Heart right ventricle (tissue), 16 donors: Measurements from ENCODE around the gene PACSIN2. TPM values are rescaled to one million over a fixed set of nuclear protein-coding genes. Genes with fewer than 3 reads are reported as not detected.
A peak's percentile ranks its signal among the peaks of the same experiment; 100 is the strongest.

Experiments used
- ATAC-seq, 8 donors: fragments of 200-7000 bp; cut with Tn5 transposase; one replicate each; pipeline ENCODE4 v1.9.1; 2020; ENCODE audit warnings: mild to moderate bottlenecking in 8 of 8, moderate library complexity in 8 of 8, moderate number of reproducible peaks in 1 of 8
- DNase-seq, 2 donors: peaks; one replicate each; pipeline ENCODE4 v3.0.0-alpha.2; 2020
- H3K27ac ChIP-seq, 10 donors: fragments of 200-600 bp; sonication (generic) in 2 of 10; one replicate each; pipeline versions ENCODE4 v1.5.0 to v1.8.0; 2020 to 2022; ENCODE audit warnings: mild to moderate bottlenecking in 3 of 10
- H3K27me3 ChIP-seq, 7 donors: fragments of 200-600 bp; one replicate each; pipeline ENCODE4 v1.8.0; 2021 to 2022; ENCODE audit warnings: mild to moderate bottlenecking in 2 of 7
- H3K36me3 ChIP-seq, 9 donors: fragments of 200-600 bp; sonication (generic) in 1 of 9; one replicate each; pipeline versions ENCODE4 v1.5.0 to v1.8.0; 2020 to 2022; ENCODE audit warnings: mild to moderate bottlenecking in 2 of 9
- H3K4me1 ChIP-seq, 9 donors: fragments of 200-600 bp; sonication (generic) in 1 of 9; one replicate each; pipeline versions ENCODE4 v1.5.0 to v1.8.0; 2020 to 2022; ENCODE audit warnings: mild to moderate bottlenecking in 4 of 9
- H3K4me3 ChIP-seq, 10 donors: fragments of 200-600 bp; sonication (generic) in 2 of 10; one replicate each; pipeline versions ENCODE4 v1.5.0 to v1.8.0; 2020 to 2022; ENCODE audit warnings: mild to moderate bottlenecking in 7 of 10, moderate library complexity in 2 of 10
- H3K9me3 ChIP-seq, 11 donors: fragments of 200-600 bp in 10 of 11; sonication (generic) in 2 of 11; one replicate each; pipeline versions ENCODE4 v1.5.0 to v1.8.0; 2013 to 2022; ENCODE audit warnings: mild to moderate bottlenecking in 2 of 11, control low read depth in 1 of 11, moderate library complexity in 1 of 11
- CTCF ChIP-seq, 9 donors: fragments of 200-600 bp; sonication (generic) in 2 of 9; IDR thresholded peaks; one replicate each; pipeline versions ENCODE4 v1.5.0 to v1.8.0; 2021 to 2022; ENCODE audit warnings: antibody characterized with exemption in 9 of 9, mild to moderate bottlenecking in 5 of 9, moderate library complexity in 1 of 9
- WGBS, 2 donors: extraction: QIAGEN DNeasy Blood & Tissue Kit; methylation state at CpG; one replicate each; pipeline ENCODE4 v1.1.7; 2013; ENCODE audit warnings: inconsistent platforms in 1 of 2; 5-methylcytosine and 5-hydroxymethylcytosine counted together
- intact Hi-C, 10 donors: fragments of 100-400 bp; cut with DNase I; formaldehyde crosslinking; loops; one replicate each; pipeline versions ENCODE4 v1.11.1 to v1.14.2; 2022
- polyA plus RNA-seq, 2 donors: library from polyadenylated mRNA; stranded (reverse); fragments of 200-250 nt; gene quantifications; one replicate each; pipeline ENCODE4 v1.2.3, GENCODE V29; 2013
- total RNA-seq, 10 donors: library from RNA; stranded (reverse); fragmentation: NEBNext Ultra II Directional in 3 of 10; extraction: Animal tissue kit (Norgen Biotek cat#: 25700) in 3 of 10; gene quantifications; one replicate each; pipeline versions ENCODE4 v1.2.1 to v1.2.4, GENCODE V29; 2021 to 2023
- donor health status: Arrhythmogenic right ventricular cardiomyopathy.
- donor health status: ischemic (EF 13 %, LVEDD 7.1; RV severe dilation, severe dysfunction).
- donor health status: healthy with polysubstance abuse.
- donor health status: DM: no; HTN: yes; CAD: no.
- donor health status: DM: no; HTN: no; CAD: no.
- donor health status: ischemic (EF 25% LVEDD 6.9; RV normal size, moderate dysfunction).
- donor health status: ischemic (EF 25% LVEDD 5.7; RV mildly dilated, moderate dysfunction).
- donor health status: healthy.
- donor health status: DM: yes; HTN: yes; CAD: no.
- donor health status: Ischemic cardiomyopathy.
- donor health status: ischemic (EF 35%, LVEDD 5.7; RV mildly dilated, moderate dysfunction).
- donor health status: nonischemic (EF 11% LVEDD 7.7; RV severe dilation, severe dysfunction).
- donor health status: DM: yes; HTN: yes; CAD: no.
- donor health status: PGD.
- donor health status: ischemic (EF 29% LVEDD 5.4; RV normal size, mild dysfunction).
- donor health status: nonischemic (EF 23%, LVEDD 6.1; RV moderate dilation, normal function).

Gene PACSIN2
- total and polyA plus RNA-seq, 12 donors = 24.3 to 69.7 (median 57.0) TPM

DNA sequence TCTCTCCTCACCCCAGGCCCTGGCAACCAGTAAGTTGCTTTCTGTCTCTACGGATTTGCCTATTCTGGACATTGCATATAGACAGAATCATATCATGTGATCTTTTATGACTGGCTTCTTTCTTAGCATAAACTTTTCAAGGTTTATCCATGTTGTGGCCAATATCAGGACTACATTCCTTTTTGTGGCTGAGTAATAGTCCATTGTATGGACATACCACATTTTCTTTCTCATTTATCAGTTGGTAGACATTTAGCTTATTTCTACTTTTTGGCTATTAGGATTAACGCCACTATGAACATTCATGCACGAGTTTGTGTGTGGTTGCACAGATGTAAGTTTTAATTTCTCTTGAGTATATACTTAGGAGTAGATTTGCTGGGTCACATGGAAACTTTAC, 193.6 kb downstream of the PACSIN2 start:
- Histone ChIP-seq H3K36me3 (peaks cover 0 to 83% (median 44%) of the 10 kb centered on the region in 9 donors), H3K9me3 (peaks cover 0 to 6% (median 0%) of the 10 kb centered on the region in 11 donors), H3K27me3 (no peaks in the 10 kb centered on the region), H3K27ac (no peak overlapping the region), H3K4me3 (no peak overlapping the region), H3K4me1 (peaks cover 0 to 16% (median 9%) of the 10 kb centered on the region in 9 donors)
- intact Hi-C loops = loop anchor here in 5 of 10 donors (2.0 to 5.0 kb wide), 4 partner anchors 39 to 199 kb away; no protein-coding TSS in a partner anchor
- ATAC-seq = no peak
- DNase-seq = no peak
- WGBS, 2 donors = 97 to 98% methylated on average over 3 of the region's 3 CpGs
- TF ChIP-seq CTCF (IDR thresholded peaks at IDR 0.05) = no peak

GRCh38 chr22:42820045-42820763, 194.7 kb downstream of the PACSIN2 start:
- intact Hi-C loops = loop anchor here in 5 of 10 donors (2.0 to 5.0 kb wide), 4 partner anchors 38 to 198 kb away; no protein-coding TSS in a partner anchor
- H3K36me3 ChIP-seq = peaks cover 0 to 83% (median 43%) of the 10 kb centered on the region in 9 donors
- no peaks in the 10 kb centered on the region for H3K27me3 ChIP-seq
- peaks cover 0 to 6% (median 0%) of the 10 kb centered on the region in 11 donors for H3K9me3 ChIP-seq
- peak overlapping the region in 5 of 10 donors; percentile 6 to 49 (median 21) for H3K27ac ChIP-seq
- peaks cover 0 to 16% (median 9%) of the 10 kb centered on the region in 9 donors for H3K4me1 ChIP-seq
- TF ChIP-seq CTCF (IDR thresholded peaks at IDR 0.05) = peak in 8 of 9 donors; percentile 54 to 80 (median 69)
- DNase-seq = no peak
- no peak overlapping the region for H3K4me3 ChIP-seq
- peak in 4 of 8 donors; percentile 40 to 74 (median 64) for ATAC-seq
- WGBS, 2 donors = 56 to 60% methylated on average over 9 of the region's 9 CpGs

Other genes with a start within 250 kb of the PACSIN2 start
- gene ARFGAP3, start 157.9 kb downstream of the PACSIN2 start, total RNA-seq = 10 to 100 TPM; 10.6 to 29.4 (median 23.2) TPM
- 10 to 100 TPM; 21.9 to 24.4 TPM for gene ARFGAP3, start 157.9 kb downstream of the PACSIN2 start, polyA plus RNA-seq
- gene TTLL1, start 74.2 kb upstream of the PACSIN2 start, total RNA-seq = 10 to 100 TPM in 7 of 10 donors, 1 to 10 TPM in 3; 7.2 to 14.5 (median 11.0) TPM
- gene TTLL1, start 74.2 kb upstream of the PACSIN2 start, polyA plus RNA-seq = 1 to 10 TPM; 4.5 to 5.7 TPM
- under 1 TPM in 5 of 10 donors, not detected in 5; 0.32 to 0.81 (median 0.57) TPM for gene BIK, start 95.6 kb upstream of the PACSIN2 start, total RNA-seq
- gene BIK, start 95.6 kb upstream of the PACSIN2 start, polyA plus RNA-seq = under 1 TPM; 0.28 to 0.88 TPM
- gene MCAT, start 128.2 kb upstream of the PACSIN2 start, total RNA-seq = 10 to 100 TPM; 12.8 to 18.2 (median 15.2) TPM
- 10 to 100 TPM; 17.6 to 33.4 TPM for gene MCAT, start 128.2 kb upstream of the PACSIN2 start, polyA plus RNA-seq
- gene TSPO, start 136.4 kb upstream of the PACSIN2 start, total RNA-seq = 100 to 1,000 TPM in 4 of 10 donors, 10 to 100 TPM in 6; 84.7 to 173 (median 99.0) TPM
- 100 to 1,000 TPM; 231 to 258 TPM for gene TSPO, start 136.4 kb upstream of the PACSIN2 start, polyA plus RNA-seq
- gene TTLL12, start 172.0 kb upstream of the PACSIN2 start, total RNA-seq = 10 to 100 TPM in 4 of 10 donors, 1 to 10 TPM in 6; 8.0 to 18.9 (median 9.6) TPM
- 10 to 100 TPM in 1 of 2 donors, 1 to 10 TPM in 1; 8.1 to 16.7 TPM for gene TTLL12, start 172.0 kb upstream of the PACSIN2 start, polyA plus RNA-seq